Ureter (tissue), 1 donor: ENCODE data around the gene SLC25A21. TPM values are rescaled to one million over a fixed set of nuclear protein-coding genes. Genes with fewer than 3 reads are reported as not detected.
"Not testable (repeated sequence)": the region's sequence is repeated elsewhere in the genome, so short reads cannot be mapped to it uniquely, and the experiment has no call there.

Source experiments
- DNase-seq: peaks from one replicate; pipeline ENCODE4 v3.0.0-alpha.2; 2020; ENCODE audit warnings: low spot score
- total RNA-seq: library from RNA; stranded (reverse); gene quantifications from one replicate; pipeline ENCODE4 v1.2.4, GENCODE V29; 2023
- donor health status: DM: yes; HTN: yes; CAD: no.

The SLC25A21 gene
- total RNA-seq, 1 donor from 2014 or later: 2.2 TPM

GRCh38 chr14:36869125-36869524, 303.3 kb downstream of the SLC25A21 start:
- no peak for DNase-seq

- no peak for DNase-seq
These were observed 305.5 kb downstream of the SLC25A21 start for GRCh38 chr14:36866867-36867266.

- no peak for DNase-seq
These were observed 309.1 kb downstream of the SLC25A21 start for GRCh38 chr14:36863271-36863670.

- not testable (repeated sequence) for DNase-seq
These were observed 310.2 kb downstream of the SLC25A21 start for GRCh38 chr14:36862237-36862636.

- no peak for DNase-seq
These were observed 311.6 kb downstream of the SLC25A21 start for GRCh38 chr14:36860831-36861230.

- DNase-seq: no peak
These were observed 313.3 kb downstream of the SLC25A21 start for GRCh38 chr14:36859119-36859518.

GRCh38 chr14:36857842-36858445, 314.5 kb downstream of the SLC25A21 start:
- no peak for DNase-seq

GRCh38 chr14:36857136-36857535, 315.3 kb downstream of the SLC25A21 start:
- no peak for DNase-seq

GRCh38 chr14:36856095-36856878, 316.1 kb downstream of the SLC25A21 start:
- peak; percentile 54 for DNase-seq

- DNase-seq: no peak
These were observed 317.0 kb downstream of the SLC25A21 start for GRCh38 chr14:36855396-36855795.

GRCh38 chr14:36852981-36853691, 319.3 kb downstream of the SLC25A21 start:
- DNase-seq: no peak

- DNase-seq: no peak
These were observed 324.2 kb downstream of the SLC25A21 start for GRCh38 chr14:36848213-36848612.

- no peak for DNase-seq
These were observed 325.0 kb downstream of the SLC25A21 start for GRCh38 chr14:36847366-36847765.

GRCh38 chr14:36845356-36846012, 326.9 kb downstream of the SLC25A21 start:
- no peak for DNase-seq

- no peak for DNase-seq
These were observed 327.8 kb downstream of the SLC25A21 start for GRCh38 chr14:36844443-36845195.

GRCh38 chr14:36843410-36843809, 329.0 kb downstream of the SLC25A21 start:
- DNase-seq: no peak

GRCh38 chr14:36835128-36835527, 337.3 kb downstream of the SLC25A21 start:
- no peak for DNase-seq

- DNase-seq: no peak
These were observed 338.1 kb downstream of the SLC25A21 start for GRCh38 chr14:36834293-36834692.

GRCh38 chr14:36829547-36829946, 342.9 kb downstream of the SLC25A21 start:
- no peak for DNase-seq

GRCh38 chr14:36827861-36828260, 344.5 kb downstream of the SLC25A21 start:
- no peak for DNase-seq

- no peak for DNase-seq
These were observed 345.8 kb downstream of the SLC25A21 start for GRCh38 chr14:36826614-36827013.
